HG03045 (cell line): ENCODE results near the gene PYDC1.
"Not testable (repeated sequence)": the region's sequence is repeated elsewhere in the genome, so short reads cannot be mapped to it uniquely, and the experiment has no call there.

ENCODE experiments used
- ATAC-seq: cut with Tn5 transposase; IDR thresholded peaks from one replicate; pipeline ENCODE4 v1.9.1; 2021; ENCODE audit warnings: mild to moderate bottlenecking, moderate library complexity; ENCODE audit not compliant: unreplicated experiment

PYDC1 gene

DNA sequence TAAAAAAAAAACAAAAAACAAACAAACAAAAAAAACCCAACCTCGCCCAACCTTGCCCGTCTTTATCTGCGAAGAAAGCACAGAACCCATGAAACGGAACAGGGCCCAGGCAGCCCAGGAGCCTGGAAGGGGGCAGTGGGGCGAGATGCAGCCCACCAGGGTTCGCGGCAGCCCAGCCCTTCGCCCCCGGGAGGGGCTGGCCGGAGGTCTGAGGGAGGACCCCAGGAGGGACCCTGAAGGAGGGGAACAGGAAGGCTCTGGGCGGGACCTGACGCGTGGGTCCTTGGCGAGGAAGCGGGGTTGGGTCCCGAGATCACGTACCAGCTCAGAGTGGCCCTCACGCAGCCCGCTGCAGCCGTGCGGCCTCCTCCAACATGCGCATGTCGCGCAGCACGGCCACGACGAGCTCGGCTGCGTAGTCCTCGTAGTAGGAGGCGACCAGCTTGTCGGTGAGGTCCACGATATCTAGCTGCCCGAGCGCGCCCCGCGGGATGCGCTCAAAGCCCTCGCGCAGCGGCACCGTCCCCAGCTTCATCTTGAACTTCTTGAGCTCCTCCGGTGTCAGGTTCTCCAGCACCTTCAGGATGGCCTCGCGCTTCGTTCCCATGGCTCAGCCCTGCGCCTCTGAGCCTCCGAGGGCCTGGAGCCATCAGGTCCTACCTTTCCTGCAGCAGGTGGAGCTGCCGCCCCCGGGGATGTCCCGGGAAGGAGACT is at the start of gene PYDC1:
PYDC1 (minus strand) TSS at position 714 of the 714 bp plus-strand sequence; CDS start at position 607, 107 bp downstream.
- no peak for ATAC-seq

GRCh38 chr16:31265329-31266245 is 48.7 kb upstream of the PYDC1 start:
- ATAC-seq = peak; percentile 85

GRCh38 chr16:31262084-31262483 is 45.1 kb upstream of the PYDC1 start:
- ATAC-seq = no peak

DNA sequence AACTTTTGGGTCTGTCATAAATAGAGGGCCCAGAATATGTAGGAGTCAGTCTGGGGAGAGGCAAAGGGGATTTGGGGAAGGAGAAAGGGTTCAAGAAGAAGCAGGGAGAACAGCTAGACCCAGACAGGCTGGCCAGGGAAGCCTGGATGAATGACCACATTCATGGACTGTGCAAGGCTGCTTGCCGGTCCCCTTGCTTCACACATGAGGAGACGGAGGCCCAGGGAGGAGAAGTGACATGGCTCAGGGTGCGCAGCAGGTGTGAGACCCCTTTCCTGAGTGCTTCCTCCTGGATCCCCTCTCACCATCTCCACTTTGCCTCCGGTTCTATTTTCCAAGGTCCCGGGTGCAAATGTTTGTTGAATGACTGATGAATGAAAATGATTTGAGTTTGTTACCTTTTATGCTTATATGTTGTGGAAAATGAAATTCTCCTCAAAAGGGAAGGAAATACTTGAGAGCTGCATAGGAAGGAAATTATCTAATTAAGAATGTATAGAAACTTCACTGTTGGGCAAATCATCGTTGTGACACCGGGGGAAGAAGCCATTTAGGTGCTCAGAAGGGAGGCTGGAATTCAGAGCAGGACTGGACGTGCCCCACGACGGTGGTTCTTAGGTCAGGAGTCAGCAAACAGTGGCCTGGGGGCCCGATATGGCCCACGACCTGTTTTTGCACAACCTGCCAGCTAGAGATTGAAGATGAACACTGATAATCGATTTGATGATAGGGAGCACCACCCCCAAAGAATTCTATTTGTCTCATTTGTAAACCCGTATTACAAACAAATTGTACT is 43.4 kb upstream of the PYDC1 start:
- no peak for ATAC-seq

- no peak for ATAC-seq
Observed at GRCh38 chr16:31258366-31258765, 41.4 kb upstream of the PYDC1 start.

DNA sequence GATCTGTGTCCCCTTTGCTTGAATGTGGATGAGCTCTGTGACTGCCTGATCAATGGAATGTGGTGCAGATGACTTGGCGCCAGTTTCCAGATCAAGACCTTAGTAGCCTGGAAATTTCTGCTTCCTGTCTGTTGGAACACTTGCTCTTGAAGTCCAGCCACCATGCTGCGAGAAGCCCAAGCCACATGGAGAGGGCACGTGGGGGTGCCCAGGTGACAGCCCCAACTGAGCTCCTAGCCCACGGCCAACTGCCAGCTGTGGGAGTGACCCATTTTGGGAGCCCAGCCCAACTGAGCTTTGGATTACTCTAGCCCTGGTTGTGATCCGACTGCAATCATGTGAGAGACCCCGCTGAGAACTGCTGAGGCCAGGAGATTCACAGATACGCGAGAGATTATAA is 39.5 kb upstream of the PYDC1 start:
- no peak for ATAC-seq

DNA sequence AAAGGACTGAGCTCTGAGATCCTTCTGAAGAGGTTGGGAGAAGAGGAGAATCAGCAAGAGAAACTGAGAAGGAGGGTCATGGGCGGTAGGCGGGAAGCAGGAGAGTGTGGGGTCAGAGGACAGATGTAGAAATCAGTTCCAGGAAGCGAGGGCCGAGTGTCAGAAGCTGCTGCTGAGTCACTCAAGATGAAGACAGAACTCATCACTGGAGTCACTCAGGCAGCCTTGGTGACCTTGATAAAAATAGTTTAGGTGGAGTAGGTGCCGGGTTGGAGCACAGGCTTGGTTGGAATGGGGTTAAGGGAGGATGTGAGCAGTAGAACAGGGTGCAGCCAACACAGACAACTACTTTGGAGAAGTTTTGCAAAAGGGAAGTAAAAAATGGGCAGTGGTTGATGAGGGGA is 36.7 kb upstream of the PYDC1 start:
- no peak for ATAC-seq

DNA sequence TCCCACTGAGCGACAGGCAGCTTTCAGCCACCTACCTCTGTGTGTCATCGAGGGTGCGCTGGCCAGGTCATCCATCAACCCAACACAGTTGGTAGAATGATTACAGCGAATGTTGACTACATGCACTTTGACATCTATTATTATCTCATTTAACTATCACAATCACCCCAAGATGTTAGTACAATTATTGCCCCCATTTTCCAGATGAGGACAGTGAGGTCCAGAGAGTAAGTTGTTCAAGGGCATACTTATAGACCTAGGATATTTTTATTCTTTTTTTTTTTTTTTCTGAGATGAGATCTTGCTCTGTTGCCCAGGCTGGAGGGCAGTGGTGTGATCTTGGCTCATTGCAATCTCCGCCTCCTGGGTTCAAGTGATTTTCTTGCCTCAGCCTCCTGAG is 34.5 kb upstream of the PYDC1 start:
- no peak for ATAC-seq

DNA sequence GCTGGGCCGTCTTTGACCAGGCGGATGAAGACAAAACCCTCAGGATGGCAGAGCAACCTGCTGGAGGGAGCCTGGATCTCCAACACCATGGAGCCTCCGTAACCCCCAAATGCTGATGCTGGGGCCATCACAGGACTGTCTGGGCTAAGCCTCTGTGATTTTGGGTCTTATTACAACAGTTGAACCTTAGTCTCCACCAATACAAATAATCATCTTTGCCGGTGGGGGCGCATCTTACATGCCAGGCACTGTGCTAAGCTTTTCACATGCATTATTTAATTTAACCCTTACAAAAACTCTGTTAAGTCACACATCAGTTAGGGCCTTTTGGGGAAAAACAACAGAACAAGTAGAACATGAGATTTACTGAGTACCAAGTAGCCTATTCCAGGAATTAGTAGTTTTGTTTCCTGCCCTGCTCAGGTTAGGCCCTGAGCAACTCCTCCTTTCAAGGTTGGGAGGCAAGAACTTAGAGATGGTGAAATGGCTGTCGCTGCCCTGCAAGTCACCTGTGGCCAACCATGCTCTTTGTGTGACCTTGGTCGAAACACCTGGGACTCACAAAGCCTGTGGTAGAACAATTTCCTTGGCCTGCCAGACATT is 33.9 kb upstream of the PYDC1 start:
- ATAC-seq = no peak

- ATAC-seq = no peak
Observed at GRCh38 chr16:31248344-31248743, 31.4 kb upstream of the PYDC1 start.

GRCh38 chr16:31246296-31246695 is 29.4 kb upstream of the PYDC1 start:
- ATAC-seq = no peak

GRCh38 chr16:31245598-31245997 is 28.7 kb upstream of the PYDC1 start:
- not testable (repeated sequence) for ATAC-seq

DNA sequence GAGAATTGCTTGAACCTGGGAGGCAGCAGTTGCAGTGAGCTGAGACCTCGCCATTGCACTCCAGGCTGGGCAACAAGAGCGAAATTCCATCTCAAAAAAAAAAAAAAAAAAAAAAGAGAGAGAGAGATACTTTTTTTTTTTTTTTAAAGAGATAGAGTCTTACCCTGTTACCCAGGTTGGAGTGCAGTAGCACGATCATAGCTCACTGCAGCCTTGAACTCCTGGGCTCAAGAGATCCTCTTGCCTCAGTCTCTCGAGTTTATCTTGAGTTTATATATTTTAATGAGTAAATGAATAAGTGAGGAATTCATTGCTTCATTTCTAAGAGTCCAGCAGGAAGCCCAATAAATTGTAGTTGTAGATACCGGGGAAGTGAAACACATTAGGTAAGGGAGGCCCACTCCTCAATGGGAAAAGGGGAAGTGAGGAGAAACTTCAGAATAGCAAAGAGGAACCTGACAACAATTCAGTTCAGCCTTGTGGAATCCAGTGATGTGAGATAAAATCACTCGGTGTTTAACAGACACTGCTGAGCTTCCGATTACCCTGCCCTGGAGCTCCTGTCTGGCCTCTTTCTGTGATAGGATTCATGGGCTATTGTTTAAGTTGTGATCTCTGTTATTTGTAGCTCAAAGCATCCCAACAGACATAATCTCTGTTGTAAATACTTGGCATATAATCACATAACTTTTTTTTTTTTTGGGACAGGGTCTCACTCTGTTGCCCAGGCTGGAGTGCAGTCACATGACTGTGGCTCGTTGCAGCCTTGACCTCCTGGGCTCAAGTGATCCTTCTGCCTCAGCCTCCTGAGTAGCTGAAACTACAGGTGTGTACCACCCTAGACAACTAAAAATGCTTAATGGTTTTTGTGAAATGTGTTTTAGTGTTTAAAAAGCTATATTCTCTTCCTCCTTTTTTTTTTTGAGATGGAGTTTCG is 27.1 kb upstream of the PYDC1 start:
- no peak for ATAC-seq

DNA sequence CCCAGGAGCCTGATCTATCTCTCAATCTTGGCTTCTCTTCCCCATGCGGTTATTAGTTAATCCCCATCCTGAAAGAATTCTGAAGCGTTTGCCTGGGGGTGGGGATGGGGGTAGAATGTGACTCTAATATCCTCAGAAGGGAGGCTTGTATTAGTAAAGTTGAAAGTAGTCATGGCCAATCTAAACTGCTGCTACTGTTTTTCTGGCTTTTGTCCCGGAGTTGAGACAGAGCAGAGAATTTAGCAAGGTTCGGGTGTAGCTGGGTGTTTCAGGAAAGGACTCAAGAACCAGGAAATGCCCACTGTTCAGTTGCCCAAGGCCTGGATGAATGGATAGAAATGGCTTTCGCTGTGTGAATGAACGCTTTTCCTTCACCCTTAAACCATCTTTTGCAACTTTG is 25.3 kb upstream of the PYDC1 start:
- no peak for ATAC-seq

DNA sequence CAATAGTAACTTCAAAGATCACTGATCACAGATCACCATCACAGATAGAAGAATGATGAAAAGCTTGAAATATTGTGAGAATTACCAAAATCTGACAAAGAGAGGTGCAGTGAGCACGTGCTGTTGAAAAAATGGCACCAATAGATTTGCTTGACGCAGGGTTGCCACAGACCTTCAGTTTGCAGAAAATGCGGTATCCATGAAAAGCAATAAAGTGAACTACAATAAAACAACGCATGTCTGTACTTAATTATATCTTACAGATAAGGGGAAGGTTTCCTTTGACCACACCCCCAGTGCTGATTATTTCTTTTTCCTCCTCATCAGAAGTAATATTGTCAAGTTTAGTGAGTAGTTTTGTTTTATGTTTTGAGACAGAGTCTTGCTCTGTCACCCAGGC is 21.1 kb upstream of the PYDC1 start:
- ATAC-seq = no peak

DNA sequence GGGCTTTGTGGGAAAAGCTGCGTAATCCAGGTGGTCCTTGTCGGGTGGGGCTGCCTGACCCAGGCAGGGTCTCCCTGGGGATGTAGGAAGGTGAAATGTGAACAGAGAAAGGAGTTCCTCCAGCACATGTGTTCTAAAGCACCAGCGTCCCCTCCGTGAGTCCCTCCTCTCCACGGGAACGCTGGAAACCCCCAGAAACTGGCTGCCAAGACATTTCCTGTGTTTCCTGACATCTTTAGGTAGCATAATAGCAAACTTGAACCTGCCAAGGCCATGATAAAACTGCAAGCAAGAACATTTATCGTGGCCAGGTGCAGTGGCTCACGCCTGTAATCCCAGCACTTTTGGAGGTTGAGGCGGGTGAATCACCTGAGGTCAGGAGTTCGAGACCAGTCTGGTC is 12.6 kb upstream of the PYDC1 start:
- ATAC-seq = no peak

GRCh38 chr16:31228206-31228605 is 11.3 kb upstream of the PYDC1 start:
- no peak for ATAC-seq

GRCh38 chr16:31225193-31225592 is 8.3 kb upstream of the PYDC1 start:
- no peak for ATAC-seq

GRCh38 chr16:31224092-31224955 is 7.4 kb upstream of the PYDC1 start:
- ATAC-seq = no peak
